Stimulated activated CD8-positive, alpha-beta memory T cell treated with anti-CD3 and anti-CD28 coated beads, Interleukin-12 subunit alpha, Interleukin-12 subunit beta, amount 100 ng/mL, for 4 hours (primary cell): ENCODE measurements around the gene CCDC86.

ENCODE experiments used
- DNase-seq: peaks from one replicate; pipeline ENCODE4 v3.0.0-alpha.2; 2020; ENCODE audit warnings: low read depth

The CCDC86 gene

GRCh38 chr11:60831501-60832079 lies 10.3 kb upstream of the CCDC86 start:
- DNase-seq = no peak

- DNase-seq = no peak
These were observed 7.0 kb upstream of the CCDC86 start for GRCh38 chr11:60834742-60835533.

GRCh38 chr11:60835534-60835846 lies 6.4 kb upstream of the CCDC86 start:
- no peak for DNase-seq

GRCh38 chr11:60836866-60837515 lies 4.9 kb upstream of the CCDC86 start:
- DNase-seq = no peak

- DNase-seq = no peak
These were observed 3.8 kb upstream of the CCDC86 start for GRCh38 chr11:60838132-60838531.

GRCh38 chr11:60840470-60841430 lies 1.2 kb upstream of the CCDC86 start:
- no peak for DNase-seq

GRCh38 chr11:60842668-60843600 lies 1.0 kb downstream of the CCDC86 start:
- no peak for DNase-seq

- DNase-seq = no peak
These were observed 2.3 kb downstream of the CCDC86 start for GRCh38 chr11:60844045-60844869.

- no peak for DNase-seq
These were observed 2.9 kb downstream of the CCDC86 start for GRCh38 chr11:60844870-60845221.

GRCh38 chr11:60845338-60845737 lies 3.4 kb downstream of the CCDC86 start:
- no peak for DNase-seq

- DNase-seq = no peak
These were observed 5.4 kb downstream of the CCDC86 start for GRCh38 chr11:60847281-60847680.

GRCh38 chr11:60847896-60848295 lies 6.0 kb downstream of the CCDC86 start:
- no peak for DNase-seq

GRCh38 chr11:60848714-60849151 lies 6.8 kb downstream of the CCDC86 start:
- no peak for DNase-seq

GRCh38 chr11:60849641-60850520 lies 8.0 kb downstream of the CCDC86 start:
- no peak for DNase-seq

GRCh38 chr11:60851327-60852104 lies 9.6 kb downstream of the CCDC86 start:
- no peak for DNase-seq

GRCh38 chr11:60852117-60852981 lies 10.4 kb downstream of the CCDC86 start:
- no peak for DNase-seq
